H9 (cell line): ENCODE results near the gene GTF3C5. TPM values are rescaled to one million over a fixed set of nuclear protein-coding genes. Genes with fewer than 3 reads are reported as not detected.
"Not testable (repeated sequence)": the region's sequence is repeated elsewhere in the genome, so short reads cannot be mapped to it uniquely, and the experiment has no call there.

Experiments
- DNase-seq: peaks from one replicate; pipeline ENCODE4 v3.0.0-alpha.2; 2017
- H2AFZ ChIP-seq: one replicate; pipeline ENCODE4 v1.6.1; 2013; ENCODE audit warnings: mild to moderate bottlenecking, low read length, control low read depth, moderate library complexity
- H2AK5ac ChIP-seq: 2 replicates; pipeline ENCODE4 v1.6.1; 2013; ENCODE audit warnings: low read length, control low read depth, mixed read lengths; ENCODE audit not compliant: insufficient read length
- H2BK120ac ChIP-seq: one replicate; pipeline ENCODE4 v1.6.1; 2013; ENCODE audit warnings: low read depth, mild to moderate bottlenecking, low read length, control low read depth, inconsistent platforms; ENCODE audit not compliant: poor library complexity, severe bottlenecking
- H2BK12ac ChIP-seq: 2 replicates; pipeline ENCODE4 v1.6.1; 2013; ENCODE audit warnings: low read length, control low read depth, mixed read lengths, low read depth; ENCODE audit not compliant: insufficient read length
- H2BK15ac ChIP-seq: 2 replicates; pipeline ENCODE4 v1.6.1; 2013; ENCODE audit warnings: low read depth, low read length, control low read depth
- H2BK20ac ChIP-seq: one replicate; pipeline ENCODE4 v1.6.1; 2013; ENCODE audit warnings: low read depth, mild to moderate bottlenecking, low read length, control low read depth, inconsistent platforms; ENCODE audit not compliant: poor library complexity, severe bottlenecking
- H2BK5ac ChIP-seq: 2 replicates; pipeline ENCODE4 v1.6.1; 2013; ENCODE audit warnings: low read length, control low read depth, mixed read lengths; ENCODE audit not compliant: insufficient read length
- H3K14ac ChIP-seq: 2 replicates; pipeline ENCODE4 v1.6.1; 2013; ENCODE audit warnings: low read length, control low read depth; ENCODE audit not compliant: insufficient read depth
- H3K18ac ChIP-seq: 2 replicates; pipeline ENCODE4 v1.6.1; 2013; ENCODE audit warnings: low read depth, mild to moderate bottlenecking, mixed read lengths, low read length, control low read depth; ENCODE audit not compliant: insufficient read length
- H3K23ac ChIP-seq: 2 replicates; pipeline ENCODE4 v1.6.1; 2013; ENCODE audit warnings: low read length, control low read depth, mixed read lengths, low read depth; ENCODE audit not compliant: insufficient read length
- H3K23me2 ChIP-seq: 2 replicates; pipeline ENCODE4 v1.6.1; 2013; ENCODE audit warnings: low read depth, mild to moderate bottlenecking, mixed read lengths, low read length, control low read depth; ENCODE audit not compliant: insufficient read length, poor library complexity, severe bottlenecking
- H3K27ac ChIP-seq: 2 replicates; pipeline ENCODE4 v1.5.1; 2013; ENCODE audit warnings: low read length, control low read depth, mixed read lengths, low read depth; ENCODE audit not compliant: insufficient read length
- H3K27me3 ChIP-seq: 2 replicates; pipeline ENCODE4 v1.6.1; 2013; ENCODE audit warnings: low read length, control low read depth, inconsistent platforms; ENCODE audit not compliant: insufficient read depth
- H3K4ac ChIP-seq: 2 replicates; pipeline ENCODE4 v1.6.1; 2013; ENCODE audit warnings: low read depth, mild to moderate bottlenecking, control low read depth, inconsistent platforms, low read length, moderate library complexity
- H3K4me1 ChIP-seq: 2 replicates; pipeline ENCODE4 v1.6.1; 2013; ENCODE audit warnings: low read length, control low read depth, inconsistent platforms; ENCODE audit not compliant: insufficient read depth
- H3K4me2 ChIP-seq: 2 replicates; pipeline ENCODE4 v1.6.1; 2013; ENCODE audit warnings: low read length, control low read depth, mixed read lengths; ENCODE audit not compliant: insufficient read length, insufficient read depth
- H3K56ac ChIP-seq: 2 replicates; pipeline ENCODE4 v1.6.1; 2013; ENCODE audit warnings: low read depth, mild to moderate bottlenecking, mixed read lengths, low read length, control low read depth; ENCODE audit not compliant: insufficient read length
- H3K79me1 ChIP-seq: 2 replicates; pipeline ENCODE4 v1.6.1; 2013; ENCODE audit warnings: low read depth, mild to moderate bottlenecking, moderate library complexity, low read length, control low read depth, inconsistent platforms; ENCODE audit not compliant: insufficient read depth, poor library complexity, severe bottlenecking
- H3K79me2 ChIP-seq: 2 replicates; pipeline ENCODE4 v1.6.1; 2013; ENCODE audit warnings: low read length, control low read depth, inconsistent platforms; ENCODE audit not compliant: insufficient read depth
- H3K9ac ChIP-seq: 2 replicates; pipeline ENCODE4 v1.6.1; 2013; ENCODE audit warnings: low read length, control low read depth, mixed read lengths; ENCODE audit not compliant: insufficient read length; ENCODE audit errors: extremely low read depth
- H3K9me3 ChIP-seq: one replicate; pipeline ENCODE4 v1.6.1; 2013; ENCODE audit warnings: low read depth, low read length, inconsistent platforms; ENCODE audit not compliant: control insufficient read depth
- H3T11ph ChIP-seq: one replicate; pipeline ENCODE4 v1.6.1; 2013; ENCODE audit warnings: mild to moderate bottlenecking, low read length, control low read depth, inconsistent platforms
- H4K20me1 ChIP-seq: one replicate; pipeline ENCODE4 v1.6.1; 2013; ENCODE audit not compliant: control insufficient read depth, insufficient read length, insufficient read depth
- H4K5ac ChIP-seq: 2 replicates; pipeline ENCODE4 v1.6.1; 2013; ENCODE audit warnings: low read depth, mild to moderate bottlenecking, mixed read lengths, low read length, control low read depth; ENCODE audit not compliant: insufficient read length
- H4K8ac ChIP-seq: replicated peaks from 2 replicates; pipeline ENCODE4 v1.6.1; 2013; ENCODE audit warnings: low read length, control low read depth, mixed read lengths, low read depth; ENCODE audit not compliant: insufficient read length
- H4K91ac ChIP-seq: 2 replicates; pipeline ENCODE4 v1.6.1; 2013; ENCODE audit warnings: low read depth, mild to moderate bottlenecking, moderate library complexity, mixed read lengths, low read length, control low read depth; ENCODE audit not compliant: insufficient read length
- H3K27ac Mint-ChIP-seq, 3 experiments: 2 replicates in 2 of 3; 3 replicates in 1 of 3; pipeline ENCODE4 v1.8.0; 2020 to 2021; ENCODE audit warnings: mixed read lengths in 3 of 3, mild to moderate bottlenecking in 1 of 3, moderate library complexity in 1 of 3
- H3K27me3 Mint-ChIP-seq: 2 replicates; pipeline ENCODE4 v1.8.0; 2021; ENCODE audit warnings: low read depth, mild to moderate bottlenecking, moderate library complexity, mixed read lengths
- H3K36me3 Mint-ChIP-seq, 3 experiments: 2 replicates in 2 of 3; 3 replicates in 1 of 3; pipeline ENCODE4 v1.8.0; 2020 to 2021; ENCODE audit warnings: low read depth in 3 of 3, mixed read lengths in 3 of 3; ENCODE audit not compliant: insufficient read depth in 1 of 3
- H3K4me1 Mint-ChIP-seq, 2 experiments: 2 replicates each; pipeline ENCODE4 v1.8.0; 2020; ENCODE audit warnings: mixed read lengths in 2 of 2
- H3K4me3 Mint-ChIP-seq, 2 experiments: 2 replicates in 1 of 2; 3 replicates in 1 of 2; pipeline ENCODE4 v1.8.0; 2020 to 2021; ENCODE audit warnings: mild to moderate bottlenecking in 2 of 2, mixed read lengths in 2 of 2, moderate library complexity in 1 of 2
- H3K9me3 Mint-ChIP-seq, 2 experiments: 2 replicates in 1 of 2; 3 replicates in 1 of 2; pipeline ENCODE4 v1.8.0; 2020; ENCODE audit warnings: mild to moderate bottlenecking in 2 of 2, mixed read lengths in 2 of 2, moderate library complexity in 1 of 2
- WGBS: extraction: QIAGEN DNeasy Blood & Tissue Kit; methylation state at CpG from one replicate; pipeline ENCODE4 v1.1.7; 2013; ENCODE audit warnings: missing lambda C conversion rate, low lambda C conversion rate, mixed read lengths; ENCODE audit not compliant: insufficient read length; ENCODE audit errors: extremely low coverage; 5-methylcytosine and 5-hydroxymethylcytosine counted together
- total RNA-seq: library from RNA; stranded (reverse); gene quantifications from 2 replicates; pipeline ENCODE4 v1.2.1, GENCODE V29; 2021
- TF ChIP-seq, protein P1 (sequence below): fragments of 200-600 bp; sonication (generic); conservative IDR thresholded peaks from 3 replicates; pipeline ENCODE4 v1.8.0; 2021; ENCODE audit warnings: antibody characterized with exemption, mild to moderate bottlenecking

GTF3C5 gene
- total RNA-seq, 1 experiment from 2014 or later: 88.9 TPM

DNA sequence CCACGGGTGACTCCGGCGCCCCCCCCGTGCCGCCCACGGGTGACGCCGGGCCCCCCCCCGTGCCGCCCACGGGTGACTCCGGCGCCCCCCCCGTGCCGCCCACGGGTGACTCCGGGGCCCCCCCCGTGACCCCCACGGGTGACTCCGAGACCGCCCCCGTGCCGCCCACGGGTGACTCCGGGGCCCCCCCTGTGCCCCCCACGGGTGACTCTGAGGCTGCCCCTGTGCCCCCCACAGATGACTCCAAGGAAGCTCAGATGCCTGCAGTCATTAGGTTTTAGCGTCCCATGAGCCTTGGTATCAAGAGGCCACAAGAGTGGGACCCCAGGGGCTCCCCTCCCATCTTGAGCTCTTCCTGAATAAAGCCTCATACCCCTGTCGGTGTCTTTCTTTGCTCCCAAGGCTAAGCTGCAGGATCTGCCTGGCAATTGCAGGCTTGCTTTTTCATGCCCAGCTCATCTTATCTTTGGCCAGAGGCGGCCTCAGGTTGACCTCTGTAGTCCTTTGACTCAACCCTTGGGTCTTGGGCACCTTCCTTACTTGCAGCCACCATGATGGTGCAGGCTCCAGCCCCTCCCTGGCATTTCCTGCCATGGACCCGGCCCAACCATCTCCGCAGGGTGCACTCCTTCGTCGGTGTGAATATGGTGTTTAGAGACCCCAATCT is 40.8 kb downstream of the GTF3C5 start:
- Histone ChIP-seq H4K8ac (no peak overlapping the region), H2BK15ac (no peak overlapping the region), H3K23me2 (no peaks in the 10 kb centered on the region), H2AK5ac (no peak overlapping the region), H3K79me2 (no peaks in the 10 kb centered on the region), H4K91ac (no peak overlapping the region), H3K27ac (no peak overlapping the region), H3K23ac (no peak overlapping the region), H2AFZ (no peak overlapping the region), H3K9me3 (no peaks in the 10 kb centered on the region), H2BK120ac (no peak overlapping the region), H2BK20ac (no peak overlapping the region), H3K4ac (no peak overlapping the region), H3K4me1 (no peaks in the 10 kb centered on the region), H3K9ac (no peak overlapping the region), H3K56ac (no peak overlapping the region), H4K20me1 (no peaks in the 10 kb centered on the region), H3K14ac (no peak overlapping the region), H3K79me1 (no peaks in the 10 kb centered on the region), H3K27me3 (no peaks in the 10 kb centered on the region), H3K18ac (no peak overlapping the region), H2BK12ac (no peak overlapping the region), H3T11ph (no peak overlapping the region), H2BK5ac (no peak overlapping the region), H3K4me2 (no peak overlapping the region), H4K5ac (no peak overlapping the region)
- H3K27me3 Mint-ChIP-seq: no peaks in the 10 kb centered on the region
- TF ChIP-seq, protein P1, sequence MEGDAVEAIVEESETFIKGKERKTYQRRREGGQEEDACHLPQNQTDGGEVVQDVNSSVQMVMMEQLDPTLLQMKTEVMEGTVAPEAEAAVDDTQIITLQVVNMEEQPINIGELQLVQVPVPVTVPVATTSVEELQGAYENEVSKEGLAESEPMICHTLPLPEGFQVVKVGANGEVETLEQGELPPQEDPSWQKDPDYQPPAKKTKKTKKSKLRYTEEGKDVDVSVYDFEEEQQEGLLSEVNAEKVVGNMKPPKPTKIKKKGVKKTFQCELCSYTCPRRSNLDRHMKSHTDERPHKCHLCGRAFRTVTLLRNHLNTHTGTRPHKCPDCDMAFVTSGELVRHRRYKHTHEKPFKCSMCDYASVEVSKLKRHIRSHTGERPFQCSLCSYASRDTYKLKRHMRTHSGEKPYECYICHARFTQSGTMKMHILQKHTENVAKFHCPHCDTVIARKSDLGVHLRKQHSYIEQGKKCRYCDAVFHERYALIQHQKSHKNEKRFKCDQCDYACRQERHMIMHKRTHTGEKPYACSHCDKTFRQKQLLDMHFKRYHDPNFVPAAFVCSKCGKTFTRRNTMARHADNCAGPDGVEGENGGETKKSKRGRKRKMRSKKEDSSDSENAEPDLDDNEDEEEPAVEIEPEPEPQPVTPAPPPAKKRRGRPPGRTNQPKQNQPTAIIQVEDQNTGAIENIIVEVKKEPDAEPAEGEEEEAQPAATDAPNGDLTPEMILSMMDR: no peak
- WGBS: no CpG with 5 or more reads among the region's 33 CpGs
- no peak overlapping the region for H3K4me3 Mint-ChIP-seq
- no peak for DNase-seq
- peaks cover 3 to 8% (median 5%) of the 10 kb centered on the region in 3 experiments; a peak in 5 of 7 replicates for H3K36me3 Mint-ChIP-seq
- H3K4me1 Mint-ChIP-seq: peaks cover 4 to 7% of the 10 kb centered on the region in 2 experiments; a peak in 2 of 4 replicates
- no peaks in the 10 kb centered on the region for H3K9me3 Mint-ChIP-seq
- H3K27ac Mint-ChIP-seq: no peak overlapping the region

DNA sequence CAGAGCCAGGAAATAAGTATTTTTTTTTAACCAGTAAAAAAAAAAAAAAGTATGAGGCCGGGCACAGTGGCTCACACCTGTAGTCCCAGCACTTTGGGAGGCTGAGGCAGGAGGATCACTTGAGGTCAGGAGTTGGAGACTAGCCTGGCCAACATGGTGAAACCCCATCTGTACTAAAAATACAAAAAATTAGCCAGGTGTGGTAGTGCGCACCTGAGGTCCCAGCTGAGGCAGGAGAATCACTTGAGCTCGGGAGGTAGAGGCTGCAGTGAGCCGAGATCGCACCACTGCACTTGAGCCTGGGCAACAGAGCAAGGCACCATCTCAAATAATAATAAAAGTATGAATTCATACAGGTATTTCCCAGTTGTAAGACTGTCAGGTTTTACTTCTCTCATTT is 41.4 kb downstream of the GTF3C5 start:
- not testable (repeated sequence) for H3K9me3 Mint-ChIP-seq, H3K4me3 Mint-ChIP-seq
- WGBS: no CpG with 5 or more reads among the region's 5 CpGs

More for the DNA sequence above, 41.4 kb downstream of the GTF3C5 start:
- not testable (repeated sequence) for H3K18ac ChIP-seq, H3K79me2 ChIP-seq, H4K8ac ChIP-seq, H2BK20ac ChIP-seq, H4K5ac ChIP-seq, H3K79me1 ChIP-seq, H3K4me1 ChIP-seq, H3K27ac Mint-ChIP-seq, H3T11ph ChIP-seq, H3K27ac ChIP-seq, H2AFZ ChIP-seq, H2BK5ac ChIP-seq, H2BK12ac ChIP-seq, H3K23ac ChIP-seq, DNase-seq, H2AK5ac ChIP-seq, H4K20me1 ChIP-seq, H3K9me3 ChIP-seq, H3K4ac ChIP-seq, H2BK15ac ChIP-seq, H3K4me2 ChIP-seq, H3K27me3 Mint-ChIP-seq, H4K91ac ChIP-seq, H3K4me1 Mint-ChIP-seq, H3K27me3 ChIP-seq, H3K56ac ChIP-seq, H3K9ac ChIP-seq, H3K36me3 Mint-ChIP-seq, H3K23me2 ChIP-seq, H3K14ac ChIP-seq, H2BK120ac ChIP-seq
